Measurements from ENCODE around the gene IMP4. TPM values are rescaled to one million over a fixed set of nuclear protein-coding genes. Genes with fewer than 3 reads are reported as not detected.

IMP4 gene
- total RNA-seq, 1 experiment from 2014 or later = 89.2 TPM

DNA sequence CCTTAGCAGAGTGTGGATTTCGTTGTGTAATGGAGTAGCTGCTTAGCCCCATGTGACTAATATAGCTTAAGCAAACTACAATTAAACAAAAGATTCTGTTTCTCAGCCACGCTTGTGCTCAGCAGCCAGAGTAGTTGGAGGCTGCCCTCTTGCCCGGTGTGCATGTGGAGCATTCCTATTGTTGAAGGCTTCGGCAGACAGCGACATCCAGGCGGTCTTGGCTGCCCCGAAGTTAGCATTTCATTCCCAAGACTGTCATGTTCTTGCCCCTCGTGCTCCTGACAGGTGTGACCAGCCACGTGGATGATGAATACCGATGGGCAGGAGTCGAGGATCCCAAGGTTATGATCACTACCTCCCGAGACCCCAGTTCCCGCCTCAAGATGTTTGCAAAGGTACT is 2.4 kb downstream of the IMP4 start (continued):
- TF ChIP-seq RELA (CRISPR knock-in tag; IDR thresholded peaks at IDR 0.05; ENCODE audit: borderline replicate concordance) = no peak
- no peak for TF ChIP-seq TCF7 (CRISPR knock-in tag; IDR thresholded peaks at IDR 0.05; ENCODE audit: low read depth)

DNA sequence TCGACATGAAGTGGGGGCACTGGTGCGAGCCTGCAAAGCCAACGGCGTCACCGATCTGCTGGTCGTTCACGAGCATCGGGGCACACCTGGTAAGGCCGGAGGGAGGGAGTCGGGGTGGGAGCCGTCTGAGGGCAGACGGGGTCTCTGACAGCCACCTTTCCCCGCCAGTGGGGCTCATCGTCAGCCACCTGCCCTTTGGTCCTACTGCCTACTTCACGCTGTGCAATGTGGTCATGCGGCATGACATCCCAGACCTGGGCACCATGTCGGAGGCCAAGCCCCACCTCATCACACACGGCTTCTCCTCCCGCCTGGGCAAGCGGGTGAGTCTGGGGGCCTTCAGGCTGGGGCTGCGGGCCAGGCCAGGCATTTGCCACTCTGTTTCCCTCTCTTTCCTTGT is 2.9 kb downstream of the IMP4 start:
- Mint-ChIP-seq H3K27ac (no peak overlapping the region), H3K27me3 (ENCODE audit: low read depth) (no peaks in the 10 kb centered on the region), H3K4me3 (no peak overlapping the region), H3K9me3 (no peaks in the 10 kb centered on the region), H3K4me1 (peaks cover 9% of the 10 kb centered on the region), H3K36me3 (peaks cover 52% of the 10 kb centered on the region)
- DNase-seq (ENCODE audit: low spot score) (no peak), ATAC-seq (no peak)
- POLR2A ChIA-PET = no interaction called here
- TF ChIP-seq, protein P1, sequence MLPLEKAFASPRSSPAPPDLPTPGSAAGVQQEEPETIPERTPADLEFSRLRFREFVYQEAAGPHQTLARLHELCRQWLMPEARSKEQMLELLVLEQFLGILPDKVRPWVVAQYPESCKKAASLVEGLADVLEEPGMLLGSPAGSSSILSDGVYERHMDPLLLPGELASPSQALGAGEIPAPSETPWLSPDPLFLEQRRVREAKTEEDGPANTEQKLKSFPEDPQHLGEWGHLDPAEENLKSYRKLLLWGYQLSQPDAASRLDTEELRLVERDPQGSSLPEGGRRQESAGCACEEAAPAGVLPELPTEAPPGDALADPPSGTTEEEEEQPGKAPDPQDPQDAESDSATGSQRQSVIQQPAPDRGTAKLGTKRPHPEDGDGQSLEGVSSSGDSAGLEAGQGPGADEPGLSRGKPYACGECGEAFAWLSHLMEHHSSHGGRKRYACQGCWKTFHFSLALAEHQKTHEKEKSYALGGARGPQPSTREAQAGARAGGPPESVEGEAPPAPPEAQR (CRISPR knock-in tag; IDR thresholded peaks at IDR 0.05) = no peak
- TF ChIP-seq PRRX2 (CRISPR knock-in tag; IDR thresholded peaks at IDR 0.05) (no peak), ZNF121 (CRISPR knock-in tag; IDR thresholded peaks at IDR 0.05) (no peak)
- TF ChIP-seq, protein P2, sequence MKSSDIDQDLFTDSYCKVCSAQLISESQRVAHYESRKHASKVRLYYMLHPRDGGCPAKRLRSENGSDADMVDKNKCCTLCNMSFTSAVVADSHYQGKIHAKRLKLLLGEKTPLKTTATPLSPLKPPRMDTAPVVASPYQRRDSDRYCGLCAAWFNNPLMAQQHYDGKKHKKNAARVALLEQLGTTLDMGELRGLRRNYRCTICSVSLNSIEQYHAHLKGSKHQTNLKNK (CRISPR knock-in tag; IDR thresholded peaks at IDR 0.05) = no peak
- CTCF ChIA-PET = interaction anchor here (1.3 kb wide), 1 partner anchor 27 kb away, joined by 4 read pairs; no protein-coding TSS in a partner anchor

- H3K27me3 Mint-ChIP-seq (ENCODE audit: low read depth) = no peaks in the 10 kb centered on the region
- no peak for DNase-seq (ENCODE audit: low spot score)
- no peaks in the 10 kb centered on the region for H3K9me3 Mint-ChIP-seq
- TF ChIP-seq TEAD1 (CRISPR knock-in tag; IDR thresholded peaks at IDR 0.05) = no peak
- no peak for TF ChIP-seq PRRX2 (CRISPR knock-in tag; IDR thresholded peaks at IDR 0.05)
- TF ChIP-seq HMGA2 (CRISPR knock-in tag; IDR thresholded peaks at IDR 0.05) = no peak
- TF ChIP-seq, protein P3, sequence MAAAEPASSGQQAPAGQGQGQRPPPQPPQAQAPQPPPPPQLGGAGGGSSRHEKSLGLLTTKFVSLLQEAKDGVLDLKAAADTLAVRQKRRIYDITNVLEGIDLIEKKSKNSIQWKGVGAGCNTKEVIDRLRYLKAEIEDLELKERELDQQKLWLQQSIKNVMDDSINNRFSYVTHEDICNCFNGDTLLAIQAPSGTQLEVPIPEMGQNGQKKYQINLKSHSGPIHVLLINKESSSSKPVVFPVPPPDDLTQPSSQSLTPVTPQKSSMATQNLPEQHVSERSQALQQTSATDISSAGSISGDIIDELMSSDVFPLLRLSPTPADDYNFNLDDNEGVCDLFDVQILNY (CRISPR knock-in tag; IDR thresholded peaks at IDR 0.05) = no peak
- TF ChIP-seq, protein P4, sequence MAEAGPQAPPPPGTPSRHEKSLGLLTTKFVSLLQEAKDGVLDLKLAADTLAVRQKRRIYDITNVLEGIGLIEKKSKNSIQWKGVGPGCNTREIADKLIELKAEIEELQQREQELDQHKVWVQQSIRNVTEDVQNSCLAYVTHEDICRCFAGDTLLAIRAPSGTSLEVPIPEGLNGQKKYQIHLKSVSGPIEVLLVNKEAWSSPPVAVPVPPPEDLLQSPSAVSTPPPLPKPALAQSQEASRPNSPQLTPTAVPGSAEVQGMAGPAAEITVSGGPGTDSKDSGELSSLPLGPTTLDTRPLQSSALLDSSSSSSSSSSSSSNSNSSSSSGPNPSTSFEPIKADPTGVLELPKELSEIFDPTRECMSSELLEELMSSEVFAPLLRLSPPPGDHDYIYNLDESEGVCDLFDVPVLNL (CRISPR knock-in tag; IDR thresholded peaks at IDR 0.05; ENCODE audit: borderline replicate concordance, low read depth) = no peak
- TF ChIP-seq, protein P5, sequence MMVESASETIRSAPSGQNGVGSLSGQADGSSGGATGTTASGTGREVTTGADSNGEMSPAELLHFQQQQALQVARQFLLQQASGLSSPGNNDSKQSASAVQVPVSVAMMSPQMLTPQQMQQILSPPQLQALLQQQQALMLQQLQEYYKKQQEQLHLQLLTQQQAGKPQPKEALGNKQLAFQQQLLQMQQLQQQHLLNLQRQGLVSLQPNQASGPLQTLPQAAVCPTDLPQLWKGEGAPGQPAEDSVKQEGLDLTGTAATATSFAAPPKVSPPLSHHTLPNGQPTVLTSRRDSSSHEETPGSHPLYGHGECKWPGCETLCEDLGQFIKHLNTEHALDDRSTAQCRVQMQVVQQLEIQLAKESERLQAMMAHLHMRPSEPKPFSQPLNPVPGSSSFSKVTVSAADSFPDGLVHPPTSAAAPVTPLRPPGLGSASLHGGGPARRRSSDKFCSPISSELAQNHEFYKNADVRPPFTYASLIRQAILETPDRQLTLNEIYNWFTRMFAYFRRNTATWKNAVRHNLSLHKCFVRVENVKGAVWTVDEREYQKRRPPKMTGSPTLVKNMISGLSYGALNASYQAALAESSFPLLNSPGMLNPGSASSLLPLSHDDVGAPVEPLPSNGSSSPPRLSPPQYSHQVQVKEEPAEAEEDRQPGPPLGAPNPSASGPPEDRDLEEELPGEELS (CRISPR knock-in tag; IDR thresholded peaks at IDR 0.05) = no peak
- TF ChIP-seq ETV6 (CRISPR knock-in tag; IDR thresholded peaks at IDR 0.05) = no peak
- no peak for TF ChIP-seq SMAD4 (CRISPR knock-in tag; IDR thresholded peaks at IDR 0.05)
- TF ChIP-seq ZNF263 (CRISPR knock-in tag; IDR thresholded peaks at IDR 0.05; ENCODE audit: low read depth) = no peak
- H3K4me1 Mint-ChIP-seq = peaks cover 6% of the 10 kb centered on the region
- no peak overlapping the region for H3K4me3 Mint-ChIP-seq
- ChIA-PET POLR2A (no interaction called here), CTCF (interaction anchor here (0.6 kb wide), 1 partner anchor 9 kb away, joined by 3 read pairs; the partner anchor contains the start of gene PTPN18)
- no peak overlapping the region for H3K27ac Mint-ChIP-seq
- ATAC-seq = no peak
- H3K36me3 Mint-ChIP-seq = peaks cover 52% of the 10 kb centered on the region
These were observed 3.5 kb downstream of the IMP4 start for GRCh38 chr2:130346041-130346740.

GRCh38 chr2:130346741-130347066 is 4.0 kb downstream of the IMP4 start:
- Mint-ChIP-seq H3K4me1 (peaks cover 4% of the 10 kb centered on the region), H3K27me3 (ENCODE audit: low read depth) (no peaks in the 10 kb centered on the region), H3K27ac (no peak overlapping the region), H3K9me3 (no peaks in the 10 kb centered on the region), H3K36me3 (peaks cover 52% of the 10 kb centered on the region), H3K4me3 (no peak overlapping the region)
- DNase-seq (ENCODE audit: low spot score) = no peak
- CTCF ChIA-PET = interaction anchor here (0.6 to 0.8 kb wide), 2 partner anchors 9 to 15 kb away, joined by 3 read pairs; partner anchors contain the start of gene PTPN18
- POLR2A ChIA-PET = no interaction called here
- no peak for ATAC-seq
- no peak for TF ChIP-seq IRF2 (CRISPR knock-in tag; IDR thresholded peaks at IDR 0.05; ENCODE audit: borderline replicate concordance, low read depth)
- TF ChIP-seq, protein P6, sequence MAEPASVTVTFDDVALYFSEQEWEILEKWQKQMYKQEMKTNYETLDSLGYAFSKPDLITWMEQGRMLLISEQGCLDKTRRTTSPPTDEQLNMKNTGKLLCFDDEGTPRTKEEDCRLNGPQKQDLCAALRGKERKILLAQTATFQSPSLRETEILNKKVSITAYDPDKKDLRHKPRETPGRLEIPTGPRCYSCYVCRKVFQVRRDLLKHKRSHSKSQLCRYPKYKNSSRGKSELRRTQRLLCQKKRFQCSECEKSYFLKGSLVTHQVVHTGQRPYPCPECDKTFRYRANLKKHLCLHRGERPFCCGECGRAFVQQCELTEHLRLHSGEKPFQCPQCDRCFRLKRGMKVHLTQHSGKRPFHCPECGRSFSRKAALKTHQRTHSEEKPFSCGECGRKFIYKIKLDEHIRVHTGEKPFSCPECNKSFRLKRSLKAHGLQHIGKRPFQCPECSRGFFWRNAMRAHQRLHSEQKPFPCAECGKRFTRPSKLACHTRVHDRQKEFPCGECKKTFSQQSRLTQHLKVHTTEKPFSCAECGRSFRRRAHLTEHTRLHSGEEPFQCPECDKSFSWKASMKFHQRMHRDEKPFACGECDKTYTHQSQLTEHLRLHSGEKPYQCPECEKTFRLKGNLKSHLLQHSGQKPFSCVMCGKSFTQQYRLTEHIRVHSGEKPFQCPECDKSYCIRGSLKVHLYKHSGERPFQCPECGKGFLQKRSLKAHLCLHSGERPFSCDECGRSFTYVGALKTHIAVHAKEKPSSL (CRISPR knock-in tag; conservative IDR thresholded peaks at IDR 0.05) = no peak
- TF ChIP-seq ATF1 (CRISPR knock-in tag; IDR thresholded peaks at IDR 0.05) = no peak
- no peak for TF ChIP-seq PRDM15 (CRISPR knock-in tag; IDR thresholded peaks at IDR 0.05)

All from WTC11 (cell line).